ENCODE data around the gene LIMS2. TPM values are rescaled to one million over a fixed set of nuclear protein-coding genes. Genes with fewer than 3 reads are reported as not detected.

Gene LIMS2
- total and polyA plus RNA-seq, 2 donors (not counting 1 experiment from before 2014, with no cell fraction given): 1.8 to 17.3 TPM

DNA sequence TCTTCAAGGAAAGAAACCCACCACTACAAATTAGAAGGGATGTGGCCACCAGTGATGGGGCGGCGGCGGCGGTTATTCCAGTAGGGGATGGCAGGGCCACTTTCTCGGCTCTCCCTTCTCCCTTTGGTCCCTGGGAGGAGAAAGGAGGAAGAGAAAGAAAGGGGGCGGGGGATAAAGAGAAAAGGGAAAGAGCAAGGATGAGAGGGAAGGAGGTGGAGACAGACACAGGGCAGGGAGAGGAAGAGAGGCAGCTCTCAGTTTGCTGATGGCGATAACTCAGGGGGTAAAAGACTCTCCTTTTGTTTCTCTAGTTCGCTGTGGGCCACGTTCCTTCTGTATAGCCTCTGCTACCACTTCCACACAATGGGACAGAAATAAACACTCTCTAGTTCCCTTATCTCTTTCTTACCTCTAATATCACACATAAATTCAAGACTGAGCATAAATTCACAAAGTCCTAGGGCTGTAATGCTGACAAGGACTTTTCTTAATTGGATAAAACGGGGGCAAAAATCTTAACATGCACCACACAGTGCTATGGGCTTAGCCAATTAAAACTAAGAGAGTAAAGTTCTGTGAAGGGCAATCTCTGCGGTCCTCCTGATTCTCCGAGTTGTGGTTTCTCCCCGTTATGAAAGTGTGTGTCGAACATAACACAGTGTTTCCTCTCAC, 40.6 kb upstream of the LIMS2 start:
- TF ChIP-seq EZH2 (IDR thresholded peaks at IDR 0.05; ENCODE audit: low read length, missing control alignments): no peak
- no peak for TF ChIP-seq CTCF (conservative IDR thresholded peaks at IDR 0.05 in 1 of 2, IDR thresholded peaks at IDR 0.05 in 1 of 2; ENCODE audit: low read depth in 1 of 2, low read length in 2 of 2)
- no peaks in the 10 kb centered on the region for H3K9me3 ChIP-seq (ENCODE audit: control insufficient read depth, insufficient read depth, low read depth, low read length)
- H3K4me2 ChIP-seq (ENCODE audit: extremely low read depth, insufficient read depth, low read length): no peak overlapping the region
- H4K20me1 ChIP-seq (ENCODE audit: control insufficient read depth, extremely low read depth, insufficient read depth, low read length): no peaks in the 10 kb centered on the region
- no peak for DNase-seq (ENCODE audit: low read depth in 2 of 2)
- no peaks in the 10 kb centered on the region for H3K27me3 ChIP-seq (ENCODE audit: control insufficient read depth, insufficient read depth, low read length)
- H2AFZ ChIP-seq (ENCODE audit: low read length): no peak overlapping the region
- H3K36me3 ChIP-seq (ENCODE audit: control insufficient read depth, insufficient read depth, low read length): peaks cover 4% of the 10 kb centered on the region
- no peak overlapping the region for H3K9ac ChIP-seq (ENCODE audit: insufficient read depth, low read length)
- no peaks in the 10 kb centered on the region for H3K79me2 ChIP-seq (ENCODE audit: control insufficient read depth, insufficient read depth, low read length)
- no peaks in the 10 kb centered on the region for H3K4me1 ChIP-seq (ENCODE audit: control insufficient read depth, extremely low read depth, insufficient read depth, low read length)
- H3K27ac ChIP-seq (ENCODE audit: insufficient read depth, low read length): no peak overlapping the region
- no peak overlapping the region for H3K4me3 ChIP-seq (replicated peaks in 1 of 4; ENCODE audit: control extremely low read depth in 1 of 4, insufficient read depth in 1 of 4, low read depth in 3 of 4, low read length in 4 of 4)

- Histone ChIP-seq H3K27ac (ENCODE audit: insufficient read depth, low read length) (no peak overlapping the region), H2AFZ (ENCODE audit: low read length) (no peak overlapping the region), H3K27me3 (ENCODE audit: control insufficient read depth, insufficient read depth, low read length) (no peaks in the 10 kb centered on the region), H3K36me3 (ENCODE audit: control insufficient read depth, insufficient read depth, low read length) (peaks cover 2% of the 10 kb centered on the region), H3K4me1 (ENCODE audit: control insufficient read depth, extremely low read depth, insufficient read depth, low read length) (no peaks in the 10 kb centered on the region), H3K79me2 (ENCODE audit: control insufficient read depth, insufficient read depth, low read length) (no peaks in the 10 kb centered on the region), H3K9ac (ENCODE audit: insufficient read depth, low read length) (no peak overlapping the region), H3K4me2 (ENCODE audit: extremely low read depth, insufficient read depth, low read length) (no peak overlapping the region), H3K9me3 (ENCODE audit: control insufficient read depth, insufficient read depth, low read depth, low read length) (no peaks in the 10 kb centered on the region), H3K4me3 (replicated peaks in 1 of 4; ENCODE audit: control extremely low read depth in 1 of 4, insufficient read depth in 1 of 4, low read depth in 3 of 4, low read length in 4 of 4) (no peak overlapping the region), H4K20me1 (ENCODE audit: control insufficient read depth, extremely low read depth, insufficient read depth, low read length) (no peaks in the 10 kb centered on the region)
- TF ChIP-seq CTCF (conservative IDR thresholded peaks at IDR 0.05 in 1 of 2, IDR thresholded peaks at IDR 0.05 in 1 of 2; ENCODE audit: low read depth in 1 of 2, low read length in 2 of 2) (no peak), EZH2 (IDR thresholded peaks at IDR 0.05; ENCODE audit: low read length, missing control alignments) (no peak)
- DNase-seq (ENCODE audit: low read depth in 2 of 2): no peak
Measured at GRCh38 chr2:127713562-127713961, 38.2 kb upstream of the LIMS2 start.

DNA sequence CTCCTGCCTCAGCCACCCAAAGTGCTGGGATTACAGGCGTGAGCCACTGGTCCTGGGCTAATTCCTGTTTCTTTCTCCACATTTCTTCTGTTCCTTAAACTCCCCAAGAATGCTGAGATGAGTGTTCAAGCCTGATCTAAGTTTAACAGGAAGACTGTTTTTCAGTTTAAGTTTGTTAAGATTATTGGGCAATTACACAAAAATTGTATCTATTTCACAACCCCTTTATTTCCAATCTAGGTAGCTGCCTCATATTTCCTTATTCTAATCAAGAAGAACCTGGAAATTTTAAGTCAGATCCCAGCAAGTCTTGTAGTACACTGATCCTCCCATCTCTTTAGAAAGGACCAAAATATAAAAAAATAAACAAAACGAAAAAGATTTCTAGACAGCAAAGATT, 37.7 kb upstream of the LIMS2 start:
- H3K4me2 ChIP-seq (ENCODE audit: extremely low read depth, insufficient read depth, low read length): no peak overlapping the region
- no peak for TF ChIP-seq CTCF (conservative IDR thresholded peaks at IDR 0.05 in 1 of 2, IDR thresholded peaks at IDR 0.05 in 1 of 2; ENCODE audit: low read depth in 1 of 2, low read length in 2 of 2)
- TF ChIP-seq EZH2 (IDR thresholded peaks at IDR 0.05; ENCODE audit: low read length, missing control alignments): no peak
- peaks cover 6% of the 10 kb centered on the region for H3K36me3 ChIP-seq (ENCODE audit: control insufficient read depth, insufficient read depth, low read length)
- no peak overlapping the region for H3K4me3 ChIP-seq (replicated peaks in 1 of 4; ENCODE audit: control extremely low read depth in 1 of 4, insufficient read depth in 1 of 4, low read depth in 3 of 4, low read length in 4 of 4)
- no peaks in the 10 kb centered on the region for H3K79me2 ChIP-seq (ENCODE audit: control insufficient read depth, insufficient read depth, low read length)
- H3K4me1 ChIP-seq (ENCODE audit: control insufficient read depth, extremely low read depth, insufficient read depth, low read length): no peaks in the 10 kb centered on the region
- H2AFZ ChIP-seq (ENCODE audit: low read length): no peak overlapping the region
- H4K20me1 ChIP-seq (ENCODE audit: control insufficient read depth, extremely low read depth, insufficient read depth, low read length): no peaks in the 10 kb centered on the region
- H3K27me3 ChIP-seq (ENCODE audit: control insufficient read depth, insufficient read depth, low read length): no peaks in the 10 kb centered on the region
- H3K9me3 ChIP-seq (ENCODE audit: control insufficient read depth, insufficient read depth, low read depth, low read length): no peaks in the 10 kb centered on the region
- H3K27ac ChIP-seq (ENCODE audit: insufficient read depth, low read length): no peak overlapping the region
- DNase-seq (ENCODE audit: low read depth in 2 of 2): no peak
- H3K9ac ChIP-seq (ENCODE audit: insufficient read depth, low read length): no peak overlapping the region

All from fibroblast of lung (primary cell).